Neural progenitor cell (in vitro differentiated cells): ENCODE results near the gene GHRH. TPM values are rescaled to one million over a fixed set of nuclear protein-coding genes. Genes with fewer than 3 reads are reported as not detected.

Experiments
- DNase-seq: peaks from one replicate; pipeline ENCODE4 v3.0.0-alpha.2; 2016; ENCODE audit warnings: low spot score
- H2AFZ ChIP-seq: fragments of 200-600 bp; sonication (generic); replicated peaks from 2 replicates; pipeline ENCODE4 v1.6.1; 2016; ENCODE audit warnings: antibody characterized with exemption
- H3F3A ChIP-seq: fragments of 200-600 bp; sonication (generic); 2 replicates; pipeline ENCODE4 v1.6.1; 2016; ENCODE audit warnings: antibody characterized with exemption, low read depth
- H3K27ac ChIP-seq: fragments of 200-600 bp; sonication (generic); 2 replicates; pipeline ENCODE4 v1.5.1; 2016; ENCODE audit warnings: mild to moderate bottlenecking
- H3K27me3 ChIP-seq: fragments of 200-600 bp; sonication (generic); 2 replicates; pipeline ENCODE4 v1.6.1; 2016; ENCODE audit warnings: mild to moderate bottlenecking, moderate library complexity
- H3K36me3 ChIP-seq: fragments of 200-600 bp; sonication (generic); 2 replicates; pipeline ENCODE4 v1.5.1; 2016
- H3K4me1 ChIP-seq: fragments of 200-600 bp; sonication (generic); 2 replicates; pipeline ENCODE4 v1.6.1; 2016; ENCODE audit warnings: mixed run types
- H3K4me2 ChIP-seq: fragments of 200-600 bp; sonication (generic); 2 replicates; pipeline ENCODE4 v1.6.1; 2016
- H3K4me3 ChIP-seq: fragments of 200-600 bp; sonication (generic); 2 replicates; pipeline ENCODE4 v1.5.1; 2016
- H3K79me2 ChIP-seq: fragments of 200-600 bp; sonication (generic); 2 replicates; pipeline ENCODE4 v1.6.1; 2016; ENCODE audit warnings: low read depth
- H3K9ac ChIP-seq: fragments of 200-600 bp; sonication (generic); 2 replicates; pipeline ENCODE4 v1.6.1; 2016
- H3K9me3 ChIP-seq: fragments of 200-600 bp; sonication (generic); 2 replicates; pipeline ENCODE4 v1.5.1; 2016; ENCODE audit warnings: low read depth
- H4K20me1 ChIP-seq: fragments of 200-600 bp; sonication (generic); 2 replicates; pipeline ENCODE4 v1.6.1; 2016; ENCODE audit warnings: low read depth
- H3K27ac Mint-ChIP-seq: 3 replicates; pipeline ENCODE4 v1.8.0; 2021; ENCODE audit warnings: mixed read lengths
- H3K27me3 Mint-ChIP-seq: 2 replicates; pipeline ENCODE4 v1.8.0; 2022; ENCODE audit warnings: low read depth, mild to moderate bottlenecking, inconsistent platforms, moderate library complexity, mixed read lengths; ENCODE audit not compliant: insufficient read depth
- H3K36me3 Mint-ChIP-seq: 3 replicates; pipeline ENCODE4 v1.8.0; 2021; ENCODE audit warnings: mixed read lengths
- H3K4me1 Mint-ChIP-seq: 3 replicates; pipeline ENCODE4 v1.8.0; 2021; ENCODE audit warnings: mixed read lengths
- H3K4me3 Mint-ChIP-seq: 3 replicates; pipeline ENCODE4 v1.8.0; 2021; ENCODE audit warnings: mild to moderate bottlenecking, moderate library complexity, mixed read lengths
- H3K9me3 Mint-ChIP-seq: 3 replicates; pipeline ENCODE4 v1.8.0; 2020; ENCODE audit warnings: mixed read lengths
- CTCF ChIP-seq: fragments of 200-600 bp; sonication (generic); IDR thresholded peaks from 2 replicates; pipeline ENCODE4 v1.5.1; 2017; ENCODE audit warnings: antibody characterized with exemption, mild to moderate bottlenecking
- EZH2 ChIP-seq: fragments of 200-600 bp; sonication (generic); IDR thresholded peaks from 2 replicates; pipeline ENCODE4 v1.6.1; 2017; ENCODE audit warnings: antibody characterized with exemption, mild to moderate bottlenecking, moderate library complexity
- EZH2phosphoT487 ChIP-seq: fragments of 200-600 bp; sonication (generic); IDR thresholded peaks from 2 replicates; pipeline ENCODE4 v1.6.1; 2017; ENCODE audit warnings: antibody characterized with exemption
- total RNA-seq: library from RNA; depleted of rRNA; stranded (reverse); fragments of >200 nt; gene quantifications from 2 replicates; pipeline ENCODE4 v1.2.3, GENCODE V29; 2015; ENCODE audit warnings: low replicate concordance

Gene GHRH
- total RNA-seq, 1 donor from 2014 or later = not detected

- peaks cover 29% of the 10 kb centered on the region for H3K36me3 ChIP-seq
- Mint-ChIP-seq H3K36me3 (peaks cover 48% of the 10 kb centered on the region), H3K27me3 (peaks cover 3% of the 10 kb centered on the region), H3K9me3 (no peaks in the 10 kb centered on the region), H3K4me3 (peak overlapping the region; percentile 30), H3K27ac (peak overlapping the region; percentile 98), H3K4me1 (peaks cover 46% of the 10 kb centered on the region)
- peak overlapping the region; percentile 96 for H3K27ac ChIP-seq
- no peaks in the 10 kb centered on the region for H3K27me3 ChIP-seq
- H3K4me2 ChIP-seq = no peak overlapping the region
- no peak overlapping the region for H2AFZ ChIP-seq
- no peaks in the 10 kb centered on the region for H3K9me3 ChIP-seq
- no peak overlapping the region for H3K9ac ChIP-seq
- H3K4me1 ChIP-seq = peaks cover 29% of the 10 kb centered on the region
- H3K4me3 ChIP-seq = no peak overlapping the region
- H4K20me1 ChIP-seq = no peaks in the 10 kb centered on the region
- no peak for TF ChIP-seq EZH2phosphoT487
- TF ChIP-seq EZH2 = no peak
- no peak for TF ChIP-seq CTCF
- peaks cover 66% of the 10 kb centered on the region for H3K79me2 ChIP-seq
- DNase-seq = no peak
- peaks cover 37% of the 10 kb centered on the region for H3F3A ChIP-seq
Measured at GRCh38 chr20:37204056-37204455, 57.6 kb downstream of the GHRH start.

GRCh38 chr20:37202267-37202943 is 59.2 kb downstream of the GHRH start:
- Histone ChIP-seq H3K9ac (no peak overlapping the region), H4K20me1 (no peaks in the 10 kb centered on the region), H3K36me3 (peaks cover 17% of the 10 kb centered on the region)

GRCh38 chr20:37201827-37202162 is 59.8 kb downstream of the GHRH start:
- Histone ChIP-seq H3K9ac (no peak overlapping the region), H3K9me3 (no peaks in the 10 kb centered on the region), H3K79me2 (peaks cover 89% of the 10 kb centered on the region), H3K27ac (no peak overlapping the region), H3K4me3 (no peak overlapping the region), H3K36me3 (peaks cover 12% of the 10 kb centered on the region), H4K20me1 (no peaks in the 10 kb centered on the region), H3F3A (peaks cover 32% of the 10 kb centered on the region), H3K27me3 (no peaks in the 10 kb centered on the region), H3K4me1 (peaks cover 29% of the 10 kb centered on the region), H2AFZ (no peak overlapping the region), H3K4me2 (no peak overlapping the region)
- Mint-ChIP-seq H3K36me3 (peaks cover 46% of the 10 kb centered on the region), H3K27ac (no peak overlapping the region), H3K27me3 (peaks cover 3% of the 10 kb centered on the region), H3K4me3 (no peak overlapping the region), H3K9me3 (no peaks in the 10 kb centered on the region), H3K4me1 (peaks cover 47% of the 10 kb centered on the region)
- no peak for DNase-seq
- TF ChIP-seq EZH2 = no peak
- no peak for TF ChIP-seq EZH2phosphoT487
- TF ChIP-seq CTCF = no peak

More at GRCh38 chr20:37202267-37202943, 59.2 kb downstream of the GHRH start:
- no peaks in the 10 kb centered on the region for H3K9me3 ChIP-seq
- no peak overlapping the region for H3K27ac Mint-ChIP-seq
- no peak overlapping the region for H3K4me2 ChIP-seq
- peak overlapping the region; percentile 96 for H3K27ac ChIP-seq
- no peak overlapping the region for H2AFZ ChIP-seq
- no peak overlapping the region for H3K4me3 Mint-ChIP-seq
- peaks cover 83% of the 10 kb centered on the region for H3K79me2 ChIP-seq
- no peak for TF ChIP-seq EZH2phosphoT487
- TF ChIP-seq CTCF = peak; percentile 83
- H3K4me1 ChIP-seq = peaks cover 29% of the 10 kb centered on the region
- no peaks in the 10 kb centered on the region for H3K27me3 ChIP-seq
- H3K4me1 Mint-ChIP-seq = peaks cover 46% of the 10 kb centered on the region
- no peaks in the 10 kb centered on the region for H3K9me3 Mint-ChIP-seq
- H3K4me3 ChIP-seq = no peak overlapping the region
- H3K27me3 Mint-ChIP-seq = peaks cover 3% of the 10 kb centered on the region
- DNase-seq = peak; percentile 53
- peaks cover 29% of the 10 kb centered on the region for H3F3A ChIP-seq
- H3K36me3 Mint-ChIP-seq = peaks cover 44% of the 10 kb centered on the region

Other genes with a start within 250 kb of the GHRH start
- gene RBL1, start 165.8 kb downstream of the GHRH start, total RNA-seq = 21.3 and 22.1 TPM in 2 replicates
- 249 and 284 TPM in 2 replicates for gene RPN2, start 82.5 kb downstream of the GHRH start, total RNA-seq
- 2.2 and 3.5 TPM in 2 replicates for gene MROH8, start 82.3 kb downstream of the GHRH start, total RNA-seq
- 32.7 and 44.8 TPM in 2 replicates for gene MANBAL, start 27.8 kb upstream of the GHRH start, total RNA-seq
- 15.4 and 47.4 TPM in 2 replicates for gene SRC, start 84.3 kb upstream of the GHRH start, total RNA-seq